Limb (tissue), 2 donors: ENCODE data around the gene DOK7.

Experiments
- DNase-seq, 2 donors: peaks; one replicate each; pipeline ENCODE4 v3.0.0-alpha.2; 2016; ENCODE audit errors: extremely low spot score in 2 of 2

The DOK7 gene

GRCh38 chr4:3461515-3462291 is 1.4 kb upstream of the DOK7 start:
- peak; percentile 29 to 76 for DNase-seq

- no peak for DNase-seq
These were observed 751 bp upstream of the DOK7 start for GRCh38 chr4:3462321-3462789.

- no peak for DNase-seq
These were observed 646 bp downstream of the DOK7 start for GRCh38 chr4:3463556-3464348.

- no peak for DNase-seq
These were observed 1.3 kb downstream of the DOK7 start for GRCh38 chr4:3464349-3464905.

DNA sequence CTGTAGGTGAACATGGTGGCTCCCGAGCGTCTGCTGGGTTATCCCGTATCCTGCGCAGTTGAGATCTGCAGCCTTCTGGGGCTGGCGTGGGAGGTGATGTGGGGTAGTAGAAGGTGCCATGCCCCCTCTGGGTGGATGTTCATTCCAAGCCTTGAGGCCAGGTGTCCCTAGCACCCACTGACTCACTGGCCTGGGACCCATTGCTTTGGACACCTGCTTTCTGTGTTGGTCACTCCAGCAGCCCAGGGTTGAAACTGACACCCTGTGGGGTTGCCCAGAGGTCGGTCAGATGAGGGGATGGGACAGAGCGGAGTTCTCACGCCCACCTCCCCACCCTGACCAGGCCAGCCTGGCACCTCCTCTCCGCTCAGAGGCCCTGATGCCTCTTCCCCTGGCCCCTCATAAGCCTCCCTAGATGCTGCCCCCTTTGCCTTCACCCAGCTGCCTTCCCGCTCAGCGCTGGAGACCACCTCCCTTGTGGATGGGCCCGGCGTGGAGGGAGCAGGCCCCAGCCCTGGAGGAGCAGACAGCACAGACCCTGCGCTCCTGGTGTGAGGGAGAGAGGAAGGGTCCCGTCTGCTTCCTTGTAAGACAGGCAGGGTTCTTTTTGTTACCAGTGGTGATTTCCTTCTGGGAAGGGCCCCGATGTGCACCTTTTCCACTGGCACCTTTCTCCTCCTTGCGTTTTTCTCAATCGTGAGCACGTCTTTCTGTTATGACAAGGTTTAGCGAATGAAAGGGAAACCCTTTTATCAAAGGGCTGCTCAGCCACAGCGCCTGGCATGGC is 2.0 kb downstream of the DOK7 start:
- DNase-seq: no peak

DNA sequence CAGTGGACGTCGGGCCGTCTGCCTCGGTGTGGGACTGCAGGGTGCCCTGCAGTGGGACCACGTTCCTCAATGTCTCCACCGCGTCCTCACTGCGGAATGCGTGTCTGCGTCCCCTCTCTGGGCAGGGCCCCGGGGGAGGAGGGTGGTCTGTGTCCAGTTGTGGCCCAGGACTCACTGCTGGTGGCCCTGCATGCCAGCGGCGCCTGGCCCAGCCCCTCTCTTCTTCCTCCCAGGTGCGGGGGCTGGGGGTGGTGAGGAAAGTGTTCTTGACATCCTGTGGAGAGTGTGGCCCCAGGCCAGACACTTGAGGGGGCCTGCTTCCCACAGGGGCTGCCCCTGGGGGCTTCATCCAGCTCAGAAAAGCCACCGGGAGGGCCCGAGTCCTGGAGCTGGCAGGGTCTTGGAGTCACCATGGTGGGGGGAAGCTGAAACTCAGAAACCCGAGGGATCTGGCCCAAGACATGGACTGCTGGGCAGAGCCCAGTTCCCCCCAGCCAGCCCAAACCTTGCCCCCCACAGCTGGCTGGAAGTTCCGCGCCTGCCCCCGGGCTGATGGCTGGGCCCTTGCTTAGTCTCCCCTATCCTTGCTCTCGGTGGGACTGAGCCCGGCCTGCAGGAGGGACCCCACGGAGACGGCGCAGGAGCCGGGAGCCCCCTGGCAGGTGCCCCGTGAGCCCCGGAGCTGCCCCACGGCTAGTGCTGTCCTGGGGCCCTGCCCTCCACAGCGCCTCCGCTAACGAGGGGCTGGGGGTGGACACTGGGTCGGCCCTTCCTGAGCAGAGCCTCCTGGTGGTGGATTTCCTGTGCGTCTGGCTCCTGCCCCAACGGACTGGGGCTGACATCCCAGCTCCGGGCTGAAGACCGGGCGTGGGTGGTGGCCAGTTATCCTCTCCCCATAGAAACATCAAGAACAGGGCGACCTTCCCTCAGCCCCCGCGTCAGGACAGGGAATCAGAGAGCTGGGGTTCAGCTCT is 2.9 kb downstream of the DOK7 start:
- no peak for DNase-seq

DNA sequence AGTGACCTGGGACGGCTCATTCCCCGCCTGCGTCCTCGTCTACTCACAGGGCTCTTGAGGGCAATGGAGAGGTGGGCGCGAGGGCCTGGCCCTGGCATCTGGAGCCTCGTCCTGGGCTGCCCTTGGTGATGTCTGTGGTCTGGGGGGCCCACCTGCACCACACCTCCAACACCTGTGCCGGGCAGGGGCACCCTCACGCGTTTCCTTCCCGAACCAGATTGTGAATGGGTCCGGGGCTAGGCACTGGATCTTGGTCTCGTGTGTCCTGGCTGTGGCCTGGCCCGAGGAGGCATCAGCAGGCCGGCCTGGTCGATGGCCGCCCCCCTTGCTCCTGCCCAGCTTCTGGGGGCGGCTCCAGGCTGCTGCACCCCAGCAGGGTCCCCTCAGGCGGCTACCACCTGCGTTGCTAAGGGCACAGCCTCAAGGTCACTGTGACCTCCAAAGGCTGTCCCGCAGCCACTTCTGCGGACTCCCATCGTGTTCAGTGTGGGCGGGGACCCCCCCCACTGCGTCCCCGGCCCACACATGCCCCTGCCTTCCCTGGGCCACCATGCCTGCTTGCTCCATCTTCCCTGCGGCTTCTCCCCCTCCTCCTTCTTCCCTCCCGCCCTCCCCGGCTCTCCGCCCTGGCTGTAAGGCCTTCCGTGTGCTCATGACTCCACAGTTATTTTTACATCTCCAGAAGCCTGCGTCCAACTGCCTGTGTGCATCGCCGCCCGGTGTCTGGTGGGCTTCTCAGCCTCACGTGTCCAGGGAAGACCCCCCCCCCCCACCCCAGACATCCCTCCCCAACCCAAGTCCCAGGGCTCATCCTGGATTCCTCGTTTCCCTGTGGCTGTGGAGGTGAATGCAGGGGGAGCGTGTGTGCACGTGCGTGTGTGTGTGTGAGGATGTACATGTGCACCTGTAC is 3.8 kb downstream of the DOK7 start:
- no peak for DNase-seq

GRCh38 chr4:3467601-3468031 is 4.5 kb downstream of the DOK7 start:
- no peak for DNase-seq

GRCh38 chr4:3468154-3468553 is 5.0 kb downstream of the DOK7 start:
- DNase-seq: no peak

DNA sequence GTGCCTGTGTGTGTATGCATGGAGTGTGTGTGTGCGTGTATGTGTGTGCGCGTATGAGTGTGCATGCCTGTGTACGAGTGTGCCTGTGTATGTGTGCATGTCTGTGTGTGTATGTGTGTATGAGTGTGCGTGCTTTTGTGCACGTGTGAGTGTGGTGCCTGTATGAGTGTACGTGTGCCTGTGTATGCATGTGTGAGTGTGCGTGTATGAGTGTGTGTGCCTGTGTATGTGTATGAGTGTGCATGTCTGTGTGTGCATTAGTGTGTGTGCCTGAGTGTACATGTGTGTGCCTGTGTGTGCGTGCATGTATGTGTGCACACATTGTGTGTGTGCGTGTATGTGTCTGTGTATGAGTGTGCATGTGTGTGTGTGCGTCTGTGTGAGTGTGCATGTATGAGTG is 5.7 kb downstream of the DOK7 start:
- DNase-seq: no peak

DNA sequence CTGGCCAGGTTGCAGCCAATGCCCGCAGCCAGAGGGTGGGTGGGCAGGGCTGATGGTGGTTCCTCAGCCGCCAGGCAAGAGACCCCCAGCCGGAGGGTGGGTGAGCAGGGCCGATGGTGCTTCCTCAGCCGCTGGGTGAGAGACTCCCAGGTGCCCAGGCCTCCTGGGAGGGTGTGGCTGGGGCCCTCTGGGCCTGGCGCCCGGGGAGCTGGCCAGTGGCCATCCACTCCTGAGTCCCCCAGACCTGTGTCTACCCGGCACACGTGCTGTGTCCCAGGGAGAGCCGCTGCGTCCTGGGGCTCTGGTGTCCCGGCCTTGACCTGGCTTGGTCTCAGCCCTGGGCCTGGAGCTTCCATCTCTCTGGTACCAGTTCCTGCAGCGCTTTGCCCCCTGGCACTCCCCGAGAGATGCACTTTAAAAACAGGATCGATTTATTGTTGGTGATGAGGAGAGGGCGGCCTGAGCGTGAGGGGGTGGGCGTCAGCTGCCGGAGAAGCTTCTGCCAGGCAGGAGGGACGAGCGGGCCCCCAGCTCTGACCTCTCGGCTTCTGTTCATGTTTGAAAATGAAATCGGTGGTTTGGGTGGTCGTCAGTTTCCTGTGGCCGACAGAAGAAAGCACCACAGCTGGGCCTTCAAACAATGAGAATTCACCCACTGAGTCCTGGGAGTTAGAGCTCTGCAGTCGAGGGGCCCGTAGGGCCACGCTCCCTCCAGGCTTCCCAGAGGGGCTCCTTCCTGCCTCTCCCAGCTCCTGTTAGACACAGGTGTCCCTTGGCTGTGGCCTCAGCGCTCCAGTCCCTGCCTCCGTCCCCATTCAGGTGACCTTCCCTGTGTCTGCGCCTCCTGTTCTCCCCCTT is 6.5 kb downstream of the DOK7 start:
- no peak for DNase-seq

- peak in 1 of 2 donors; percentile 30 for DNase-seq
These were observed 7.4 kb downstream of the DOK7 start for GRCh38 chr4:3470244-3471097.

GRCh38 chr4:3471098-3471760 is 8.1 kb downstream of the DOK7 start:
- peak in 1 of 2 donors; percentile 21 for DNase-seq

DNA sequence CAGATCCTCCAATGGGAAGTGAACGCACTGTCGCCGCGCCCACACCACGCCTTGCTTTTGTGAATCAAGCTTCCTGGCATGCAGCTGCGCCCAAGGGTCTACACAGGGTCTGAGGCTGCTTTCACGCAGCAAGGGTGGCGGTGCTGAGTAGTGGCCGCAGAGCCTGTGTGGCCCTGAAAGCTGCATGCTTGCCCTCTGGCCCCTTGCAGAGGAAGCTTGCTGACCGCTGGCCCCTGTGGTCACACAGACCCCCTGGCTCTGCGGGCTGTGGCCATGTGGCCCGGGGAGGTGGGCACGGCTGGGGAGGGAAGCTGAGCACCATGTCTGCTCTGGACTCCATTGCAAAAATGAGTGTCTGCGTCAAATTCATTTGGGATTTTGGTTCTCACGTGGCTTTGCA is 8.8 kb downstream of the DOK7 start:
- DNase-seq: no peak

GRCh38 chr4:3472411-3473141 is 9.5 kb downstream of the DOK7 start:
- DNase-seq: peak in 1 of 2 donors; percentile 27
